LNCAP (cell line): ENCODE measurements around the gene KLF7.

Source experiments
- TF ChIP-seq, protein P1 (sequence below): fragments of 450-650 bp; IDR thresholded peaks from 2 replicates; pipeline ENCODE4 v1.5.1; 2017; ENCODE audit warnings: mild to moderate bottlenecking

KLF7 gene

GRCh38 chr2:207165121-207166038 is at the start of gene KLF7:
Gene KLF7 (minus strand): TSS chr2:207165948. CDS start chr2:207165568, 380 bp downstream.
- TF ChIP-seq, protein P1, sequence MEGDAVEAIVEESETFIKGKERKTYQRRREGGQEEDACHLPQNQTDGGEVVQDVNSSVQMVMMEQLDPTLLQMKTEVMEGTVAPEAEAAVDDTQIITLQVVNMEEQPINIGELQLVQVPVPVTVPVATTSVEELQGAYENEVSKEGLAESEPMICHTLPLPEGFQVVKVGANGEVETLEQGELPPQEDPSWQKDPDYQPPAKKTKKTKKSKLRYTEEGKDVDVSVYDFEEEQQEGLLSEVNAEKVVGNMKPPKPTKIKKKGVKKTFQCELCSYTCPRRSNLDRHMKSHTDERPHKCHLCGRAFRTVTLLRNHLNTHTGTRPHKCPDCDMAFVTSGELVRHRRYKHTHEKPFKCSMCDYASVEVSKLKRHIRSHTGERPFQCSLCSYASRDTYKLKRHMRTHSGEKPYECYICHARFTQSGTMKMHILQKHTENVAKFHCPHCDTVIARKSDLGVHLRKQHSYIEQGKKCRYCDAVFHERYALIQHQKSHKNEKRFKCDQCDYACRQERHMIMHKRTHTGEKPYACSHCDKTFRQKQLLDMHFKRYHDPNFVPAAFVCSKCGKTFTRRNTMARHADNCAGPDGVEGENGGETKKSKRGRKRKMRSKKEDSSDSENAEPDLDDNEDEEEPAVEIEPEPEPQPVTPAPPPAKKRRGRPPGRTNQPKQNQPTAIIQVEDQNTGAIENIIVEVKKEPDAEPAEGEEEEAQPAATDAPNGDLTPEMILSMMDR = no peak

DNA sequence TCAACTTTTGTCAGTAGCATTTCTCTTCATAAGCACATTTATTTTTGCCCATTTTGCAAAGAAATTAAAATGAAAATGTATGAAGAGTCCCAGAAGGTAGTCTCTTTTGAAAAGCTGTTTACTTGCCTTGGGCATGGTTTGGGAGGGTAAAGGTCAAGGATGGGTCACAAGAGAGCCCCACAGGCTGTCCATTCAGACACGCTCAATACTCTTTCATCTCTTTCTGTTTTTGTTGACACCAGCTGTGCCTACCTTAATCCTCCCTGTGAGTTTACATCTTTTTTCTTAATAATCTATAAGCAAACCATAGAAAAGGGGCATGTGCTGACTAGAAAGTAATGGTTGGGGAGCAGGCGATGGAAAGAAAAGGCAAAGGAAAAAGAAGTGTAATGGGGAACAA is 49.6 kb upstream of the KLF7 start:
- TF ChIP-seq, protein P1 = no peak

DNA sequence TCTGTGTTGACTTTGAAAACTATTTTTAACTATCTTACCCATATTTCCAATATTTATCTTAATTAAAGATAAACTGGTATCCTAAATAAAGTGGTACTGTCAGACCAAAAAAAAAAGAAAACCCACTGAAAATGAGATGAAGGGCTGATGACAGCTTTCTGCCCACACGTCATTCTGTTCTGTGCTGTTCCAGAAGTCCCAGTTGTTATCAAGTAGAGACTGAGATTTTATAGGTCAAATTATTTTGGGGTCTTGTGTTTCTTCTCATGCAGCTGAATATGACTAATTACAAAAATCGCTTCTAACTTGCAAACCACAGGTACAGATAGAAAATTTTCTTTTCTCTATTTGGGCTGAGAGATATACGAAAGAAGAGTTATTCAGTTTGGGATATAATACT is 48.7 kb upstream of the KLF7 start:
- TF ChIP-seq, protein P1 = no peak

DNA sequence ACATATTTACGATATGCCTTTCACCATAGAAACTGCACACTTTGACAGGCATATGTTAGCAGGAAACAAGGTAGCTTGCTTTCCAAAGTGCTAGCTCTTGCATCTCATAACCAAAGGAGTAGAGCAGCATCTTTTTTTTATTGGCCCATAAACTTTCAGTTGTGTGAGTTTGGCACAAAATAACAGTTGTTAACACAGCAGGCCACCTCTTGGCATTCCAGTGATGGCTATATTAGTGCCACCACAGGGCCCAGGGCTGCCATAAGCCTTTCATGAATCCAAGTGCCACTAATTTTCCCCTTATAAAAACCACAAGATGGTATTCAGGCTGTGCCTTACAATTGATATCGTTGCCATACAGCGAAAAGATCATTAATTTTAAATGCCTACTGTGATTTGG is 40.3 kb upstream of the KLF7 start:
- TF ChIP-seq, protein P1 = no peak

GRCh38 chr2:207205173-207205957 is 39.6 kb upstream of the KLF7 start:
- TF ChIP-seq, protein P1 = no peak

DNA sequence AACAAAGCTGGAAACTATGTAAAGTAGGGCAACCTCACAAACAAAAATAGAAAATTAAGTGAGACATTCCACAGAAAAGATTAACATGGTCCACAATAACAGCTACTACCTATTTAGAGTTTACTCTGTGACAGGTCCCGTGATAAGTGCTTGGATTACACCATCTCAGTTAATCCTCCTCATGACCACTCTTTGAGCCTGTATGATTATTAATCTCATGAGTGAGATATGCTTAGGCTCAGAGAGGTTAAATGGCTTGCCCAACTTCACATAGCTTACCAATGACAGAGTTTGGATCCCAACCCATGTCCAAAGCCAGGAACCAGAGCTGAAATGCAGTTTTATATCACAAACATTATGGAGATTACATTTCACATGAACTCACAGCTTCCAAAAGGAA is 37.3 kb upstream of the KLF7 start:
- TF ChIP-seq, protein P1 = no peak

DNA sequence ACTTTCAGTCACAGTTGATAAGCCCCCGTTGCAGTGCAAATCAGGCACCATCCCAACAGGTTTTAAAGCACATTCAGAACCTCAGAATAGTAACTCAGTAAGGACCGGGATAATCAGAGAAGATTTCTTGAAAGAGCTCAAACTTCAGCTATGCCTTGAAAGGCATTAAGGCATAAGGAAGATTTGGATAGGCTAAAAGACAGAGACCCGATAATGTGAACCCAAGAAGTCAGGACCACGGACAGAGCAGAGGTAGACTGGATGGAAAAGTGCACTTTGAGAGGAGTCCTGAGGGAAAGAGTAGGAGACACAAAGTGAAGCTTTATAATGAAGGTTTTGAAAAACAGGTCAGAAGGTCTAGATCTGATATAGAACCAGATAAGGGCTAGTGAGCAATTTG is 36.9 kb upstream of the KLF7 start:
- TF ChIP-seq, protein P1 = no peak
